Measurements from ENCODE around the gene ALG14.

The ALG14 gene

DNA sequence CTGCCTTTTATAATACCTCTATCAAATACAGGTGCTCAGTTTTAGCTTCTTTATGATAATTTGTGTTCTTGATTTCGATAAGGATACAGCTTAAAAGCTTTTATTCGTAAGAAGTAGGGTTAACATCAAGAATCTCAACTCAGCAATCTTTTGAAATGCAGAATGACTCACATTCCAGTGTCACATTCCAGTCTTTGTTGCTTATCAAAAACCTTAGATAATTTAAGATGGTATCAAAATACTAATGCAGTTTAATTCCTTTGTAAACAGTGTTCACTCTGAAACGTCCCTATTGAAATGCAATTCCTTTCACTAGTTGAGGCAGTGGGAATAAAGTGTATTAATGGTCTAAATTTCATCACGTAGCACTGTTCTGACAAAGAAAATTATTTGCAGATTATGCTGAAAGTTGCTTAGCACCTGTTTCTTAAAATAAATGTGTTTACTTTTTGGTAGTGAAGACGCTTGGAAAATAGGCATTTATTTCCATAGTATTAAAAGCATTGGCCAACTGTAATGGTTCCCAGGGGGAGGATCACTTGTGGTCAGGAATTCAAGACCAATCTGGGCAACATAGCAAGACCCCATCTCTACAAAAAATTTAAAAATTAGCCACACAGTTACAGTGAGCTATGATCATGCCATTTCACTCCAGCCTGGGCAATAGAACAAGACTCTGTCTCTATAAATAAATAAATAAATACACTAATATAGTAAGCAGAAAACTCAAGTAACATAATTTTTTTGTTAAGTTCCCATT, 135.7 kb downstream of the ALG14 start:
- H3K36me3 ChIP-seq (replicated peaks): no peaks in the 10 kb centered on the region
- no peak for TF ChIP-seq CTCF (IDR thresholded peaks at IDR 0.05; ENCODE audit: low read depth, low read length, missing control alignments)
- in situ Hi-C loops (cut with HindIII; ENCODE audit: low pct_ligation_motif_present, low sequenced_read_pairs): no loop called here
- no peak overlapping the region for H3K4me3 ChIP-seq (ENCODE audit: low read depth, low read length)
- DNase-seq: no peak
- H3K27ac ChIP-seq: no peak overlapping the region
- no peaks in the 10 kb centered on the region for H3K27me3 ChIP-seq (replicated peaks)

DNA sequence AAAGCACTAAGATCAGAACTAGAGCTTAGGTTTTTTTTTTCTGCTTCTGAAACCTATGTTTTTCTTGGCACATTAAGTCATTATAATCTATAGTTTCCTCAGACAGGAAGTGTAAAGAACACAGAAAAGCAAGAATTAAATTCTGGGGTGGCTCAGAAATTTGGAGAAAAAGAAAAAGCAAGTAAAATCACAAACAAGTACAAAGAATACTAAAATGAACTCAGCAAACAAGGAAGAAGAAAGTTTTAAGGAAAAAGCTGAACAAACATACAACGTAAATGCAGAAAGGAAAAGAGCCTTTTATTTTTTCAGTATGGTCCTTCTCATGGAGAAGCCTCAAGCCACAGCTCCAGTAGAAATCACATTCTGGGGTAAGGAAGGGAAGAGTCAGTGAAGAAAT, 137.3 kb downstream of the ALG14 start:
- H3K27me3 ChIP-seq (replicated peaks): no peaks in the 10 kb centered on the region
- TF ChIP-seq CTCF (IDR thresholded peaks at IDR 0.05; ENCODE audit: low read depth, low read length, missing control alignments): no peak
- DNase-seq: no peak
- no peak overlapping the region for H3K4me3 ChIP-seq (ENCODE audit: low read depth, low read length)
- in situ Hi-C loops (cut with HindIII; ENCODE audit: low pct_ligation_motif_present, low sequenced_read_pairs): no loop called here
- H3K36me3 ChIP-seq (replicated peaks): no peaks in the 10 kb centered on the region
- peak overlapping the region; percentile 23 for H3K27ac ChIP-seq

DNA sequence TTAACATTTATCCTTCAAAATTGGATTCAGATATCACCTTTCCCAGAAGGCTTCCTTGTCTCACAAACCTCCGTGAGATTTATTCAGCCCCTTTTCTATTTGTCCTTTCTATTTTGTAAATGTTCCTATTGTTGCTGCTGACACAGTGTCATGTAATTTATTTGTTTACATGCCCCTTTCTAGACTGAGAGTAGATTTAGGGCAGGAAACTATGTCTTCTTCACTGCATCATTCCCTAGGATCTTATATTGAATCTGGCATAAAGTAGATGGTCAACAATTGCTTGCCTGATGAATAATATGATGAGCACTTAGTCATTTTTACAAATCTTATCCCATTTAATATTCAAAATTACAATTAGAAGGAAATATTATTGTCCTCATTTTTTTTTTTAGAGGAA, 137.7 kb downstream of the ALG14 start:
- H3K36me3 ChIP-seq (replicated peaks): no peaks in the 10 kb centered on the region
- H3K4me3 ChIP-seq (ENCODE audit: low read depth, low read length): no peak overlapping the region
- no peak for TF ChIP-seq CTCF (IDR thresholded peaks at IDR 0.05; ENCODE audit: low read depth, low read length, missing control alignments)
- DNase-seq: no peak
- H3K27me3 ChIP-seq (replicated peaks): no peaks in the 10 kb centered on the region
- in situ Hi-C loops (cut with HindIII; ENCODE audit: low pct_ligation_motif_present, low sequenced_read_pairs): no loop called here
- H3K27ac ChIP-seq: no peak overlapping the region

DNA sequence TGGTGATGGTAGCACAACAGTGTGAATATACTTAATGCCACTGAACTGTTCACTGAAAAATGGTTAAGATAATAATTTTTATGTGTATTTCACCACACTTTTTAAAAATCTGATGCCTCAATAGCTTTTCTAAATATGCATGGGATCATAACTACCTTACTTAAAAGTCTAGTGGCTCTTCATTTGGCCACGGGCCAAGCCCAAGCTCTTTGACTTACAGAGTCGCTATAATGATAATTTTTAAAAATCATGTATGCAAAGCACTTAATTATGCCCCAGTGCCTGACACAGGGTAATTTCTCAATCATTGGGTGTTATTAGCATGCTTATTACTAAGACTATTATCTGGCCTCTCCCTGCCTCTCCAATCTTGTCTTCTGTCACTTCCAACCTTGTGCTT, 138.2 kb downstream of the ALG14 start:
- H3K36me3 ChIP-seq (replicated peaks): no peaks in the 10 kb centered on the region
- in situ Hi-C loops (cut with HindIII; ENCODE audit: low pct_ligation_motif_present, low sequenced_read_pairs): no loop called here
- DNase-seq: no peak
- H3K4me3 ChIP-seq (ENCODE audit: low read depth, low read length): no peak overlapping the region
- H3K27ac ChIP-seq: no peak overlapping the region
- TF ChIP-seq CTCF (IDR thresholded peaks at IDR 0.05; ENCODE audit: low read depth, low read length, missing control alignments): no peak
- H3K27me3 ChIP-seq (replicated peaks): no peaks in the 10 kb centered on the region

- no peak overlapping the region for H3K4me3 ChIP-seq (ENCODE audit: low read depth, low read length)
- DNase-seq: no peak
- H3K27me3 ChIP-seq (replicated peaks): no peaks in the 10 kb centered on the region
- no peaks in the 10 kb centered on the region for H3K36me3 ChIP-seq (replicated peaks)
- in situ Hi-C loops (cut with HindIII; ENCODE audit: low pct_ligation_motif_present, low sequenced_read_pairs): no loop called here
- no peak for TF ChIP-seq CTCF (IDR thresholded peaks at IDR 0.05; ENCODE audit: low read depth, low read length, missing control alignments)
- no peak overlapping the region for H3K27ac ChIP-seq
Observed at GRCh38 chr1:94931254-94931841, 141.4 kb downstream of the ALG14 start.
